HepG2 (cell line): ENCODE results near the gene AEBP1. TPM values are rescaled to one million over a fixed set of nuclear protein-coding genes. Genes with fewer than 3 reads are reported as not detected.

ENCODE experiments used
- AGO2 ChIP-seq: fragments of 200-400 bp; formaldehyde crosslinking; optimal IDR thresholded peaks from 2 replicates; pipeline ENCODE3; 2017; ENCODE audit warnings: mild to moderate bottlenecking, low read depth, low read length, moderate library complexity
- ATAD3A ChIP-seq: sonication (generic); formaldehyde crosslinking; IDR thresholded peaks from 2 replicates; pipeline ENCODE4 v1.4.0; 2020; ENCODE audit warnings: missing genetic modification reagents
- BHLHE40 ChIP-seq: IDR thresholded peaks from 2 replicates; pipeline ENCODE4 v1.6.1; 2011; ENCODE audit warnings: low read length, improper control_type of control experiment
- CCAR2 ChIP-seq: fragments of 200-400 bp; formaldehyde crosslinking; optimal IDR thresholded peaks from 2 replicates; pipeline ENCODE3; 2018; ENCODE audit warnings: low read depth, mild to moderate bottlenecking, low read length, moderate library complexity
- HMGXB4 ChIP-seq, 2 experiments: sonication (generic) in 1 of 2; formaldehyde crosslinking in 1 of 2; IDR thresholded peaks; 2 replicates each; pipeline versions ENCODE4 v1.4.0 to v1.6.1; 2018 to 2020; ENCODE audit warnings: missing genetic modification reagents in 2 of 2, borderline replicate concordance in 1 of 2, low read depth in 1 of 2, mild to moderate bottlenecking in 1 of 2, missing biosample characterization in 1 of 2
- JUNB ChIP-seq: sonication (generic); formaldehyde crosslinking; IDR thresholded peaks from 2 replicates; pipeline ENCODE4 v1.8.0; 2022; ENCODE audit warnings: missing genetic modification reagents, mild to moderate bottlenecking, borderline replicate concordance
- KLF15 ChIP-seq: sonication (generic); formaldehyde crosslinking; IDR thresholded peaks from 2 replicates; pipeline ENCODE4 v1.8.1; 2023; ENCODE audit warnings: borderline replicate concordance, mild to moderate bottlenecking, inconsistent platforms, missing genetic modification reagents, mixed read lengths
- MEF2D ChIP-seq: sonication (generic); formaldehyde crosslinking; IDR thresholded peaks from 2 replicates; pipeline ENCODE4 v1.5.1; 2020; ENCODE audit warnings: mild to moderate bottlenecking, missing genetic modification reagents
- NFE2L1 ChIP-seq: sonication (generic); formaldehyde crosslinking; IDR thresholded peaks from 2 replicates; pipeline ENCODE4 v1.4.0; 2020; ENCODE audit warnings: missing genetic modification reagents, mild to moderate bottlenecking, borderline replicate concordance
- PATZ1 ChIP-seq: sonication (generic); formaldehyde crosslinking; IDR thresholded peaks from 2 replicates; pipeline ENCODE4 v1.4.0; 2020; ENCODE audit warnings: missing genetic modification reagents
- PHF20 ChIP-seq: sonication (generic); formaldehyde crosslinking; IDR thresholded peaks from 2 replicates; pipeline ENCODE4 v1.5.0; 2020; ENCODE audit warnings: mild to moderate bottlenecking, missing genetic modification reagents
- SIX1 ChIP-seq: sonication (generic); formaldehyde crosslinking; IDR thresholded peaks from 2 replicates; pipeline ENCODE4 v1.4.0; 2020; ENCODE audit warnings: missing genetic modification reagents, borderline replicate concordance
- THAP11 ChIP-seq: IDR thresholded peaks from 2 replicates; pipeline ENCODE4 v1.6.1; 2016; ENCODE audit warnings: missing biosample characterization, missing genetic modification reagents
- TRIM22 ChIP-seq: fragments of 450-650 bp; IDR thresholded peaks from 2 replicates; pipeline ENCODE4 v1.6.1; 2017
- ZFP91 ChIP-seq: sonication (generic); formaldehyde crosslinking; IDR thresholded peaks from 2 replicates; pipeline ENCODE4 v1.9.0; 2022; ENCODE audit warnings: missing genetic modification reagents, mild to moderate bottlenecking, borderline replicate concordance
- ZFY ChIP-seq: sonication (generic); formaldehyde crosslinking; IDR thresholded peaks from 2 replicates; pipeline ENCODE4 v1.4.0; 2020; ENCODE audit warnings: missing genetic modification reagents
- ZNF121 ChIP-seq: sonication (generic); formaldehyde crosslinking; IDR thresholded peaks from 2 replicates; pipeline ENCODE4 v1.5.0; 2020; ENCODE audit warnings: mild to moderate bottlenecking, missing genetic modification reagents
- ZNF362 ChIP-seq: sonication (generic); formaldehyde crosslinking; IDR thresholded peaks from 2 replicates; pipeline ENCODE4 v1.4.0; 2020; ENCODE audit warnings: missing genetic modification reagents, mild to moderate bottlenecking, borderline replicate concordance
- ZNF878 ChIP-seq: sonication (generic); formaldehyde crosslinking; IDR thresholded peaks from 2 replicates; pipeline ENCODE4 v1.8.1; 2023; ENCODE audit warnings: mild to moderate bottlenecking, missing genetic modification reagents, moderate library complexity
- polyA plus RNA-seq, 8 experiments: library from polyadenylated mRNA; depleted of rRNA in 3 of 8; stranded (reverse) in 7 of 8; unstranded in 1 of 8; fragments of >200 nt; fragmentation: Illumina TruSeq in 4 of 8; extraction: Trizol in 4 of 8; gene quantifications; 2 replicates each; pipeline versions ENCODE4 v1.2.1 to v1.2.3, GENCODE V29; 2011 to 2016; ENCODE audit warnings: low read depth in 4 of 8, missing spikeins in 1 of 8, mixed read lengths in 1 of 8; ENCODE audit not compliant: insufficient read depth in 1 of 8
- total RNA-seq, 5 experiments: library from RNA; depleted of rRNA; stranded (reverse); fragments of >200 nt; fragmentation: Illumina TruSeq; extraction: Trizol; gene quantifications; 2 replicates each; pipeline ENCODE4 v1.2.3, GENCODE V29; 2016; ENCODE audit warnings: low read depth in 1 of 5

Gene AEBP1
- total and polyA plus RNA-seq, 2 of the 13 experiments (the other 11 are each of a cell fraction or from before 2014, with no cell fraction given), result 0.22 to 0.55 TPM

GRCh38 chr7:44072364-44073231, 31.5 kb upstream of the AEBP1 start (continued):
- TF ChIP-seq PATZ1 (CRISPR knock-in tag) (0 out of 2 replicates have a peak, but pooled peaks have one; percentile 10), ZNF878 (no peak), ATAD3A (CRISPR knock-in tag) (no peak), ZFP91 (CRISPR knock-in tag) (peak; percentile 33; the same call in 1 of the 2 replicates), KLF15 (no peak), PHF20 (no peak), THAP11 (CRISPR knock-in tag) (peak; percentile 0; the same call in 1 of the 2 replicates), SIX1 (CRISPR knock-in tag) (no peak), JUNB (no peak), ZNF121 (CRISPR knock-in tag) (peak; percentile 36; the same call in 1 of the 2 replicates), ZFY (0 out of 2 replicates have a peak, but pooled peaks have one; percentile 6), ZNF362 (no peak), NFE2L1 (no peak), AGO2 (peak; percentile 23), CCAR2 (no peak), HMGXB4 (CRISPR knock-in tag; IDR thresholded peaks at IDR 0.05; ENCODE audit: borderline replicate concordance in 1 of 2, low read depth in 1 of 2) (peak in 1 of 2 experiments; percentile 37; a peak in 1 of 4 replicates), TRIM22 (no peak), BHLHE40 (no peak), MEF2D (no peak)
